GM19452 (cell line): ENCODE data around the gene MORF4L1.
"Not testable (repeated sequence)": the region's sequence is repeated elsewhere in the genome, so short reads cannot be mapped to it uniquely, and the experiment has no call there.

ENCODE experiments used
- ATAC-seq: cut with Tn5 transposase; IDR thresholded peaks from one replicate; pipeline ENCODE4 v1.9.1; 2021; ENCODE audit not compliant: unreplicated experiment

Gene MORF4L1

DNA sequence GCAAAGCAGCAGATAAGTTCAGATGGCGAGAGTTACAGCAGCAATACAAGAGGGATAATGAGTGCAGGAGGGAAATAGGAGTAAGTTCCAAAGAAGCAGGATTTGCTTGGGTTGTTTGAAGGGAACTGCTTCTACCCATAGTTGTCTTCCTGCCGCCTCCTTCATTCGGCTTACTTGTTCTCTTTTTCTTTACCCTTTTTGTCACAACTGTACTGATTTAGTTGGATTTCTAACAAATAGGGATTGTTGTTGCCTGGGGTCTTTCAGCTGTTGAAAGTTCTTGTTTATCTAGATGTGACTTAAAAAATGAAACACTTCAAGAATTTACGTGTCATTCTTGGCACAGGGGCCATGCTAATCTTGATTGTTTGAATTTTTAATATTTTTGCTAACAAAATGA, 25.9 kb downstream of the MORF4L1 start:
- no peak for ATAC-seq

DNA sequence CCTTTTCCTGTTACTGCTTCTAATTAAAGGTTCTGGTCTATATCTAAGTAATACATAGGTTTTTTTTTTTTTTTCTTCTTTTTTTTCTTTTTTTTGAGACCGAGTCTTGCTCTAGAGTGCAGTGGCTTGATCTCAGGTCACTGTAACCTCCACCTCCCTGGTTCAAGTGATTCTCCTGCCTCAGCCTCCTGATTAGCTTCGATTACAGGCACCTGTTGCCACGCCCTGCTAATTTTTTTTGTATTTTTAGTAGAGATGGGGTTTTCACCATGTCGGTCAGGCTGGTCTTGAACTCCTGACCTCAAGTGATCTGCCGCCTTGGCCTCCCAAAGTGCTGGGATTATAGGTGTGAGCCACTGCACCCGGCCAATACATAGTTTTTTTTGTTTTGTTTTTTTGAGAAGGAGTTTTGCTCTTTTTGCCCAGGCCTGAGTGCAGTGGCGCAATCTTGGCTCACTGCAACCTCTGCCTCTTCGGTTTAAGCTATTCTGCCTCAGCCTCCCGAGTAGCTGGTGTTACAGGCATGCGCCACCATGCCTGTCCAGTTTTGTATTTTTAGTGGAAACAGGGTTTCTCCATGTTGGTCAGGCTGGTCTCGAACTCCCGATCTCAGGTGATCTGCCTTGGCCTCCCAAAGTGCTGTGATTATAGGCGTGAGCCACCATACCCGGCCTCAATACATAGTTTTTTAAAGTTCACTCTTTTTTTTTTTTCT, 28.3 kb downstream of the MORF4L1 start:
- not testable (repeated sequence) for ATAC-seq

DNA sequence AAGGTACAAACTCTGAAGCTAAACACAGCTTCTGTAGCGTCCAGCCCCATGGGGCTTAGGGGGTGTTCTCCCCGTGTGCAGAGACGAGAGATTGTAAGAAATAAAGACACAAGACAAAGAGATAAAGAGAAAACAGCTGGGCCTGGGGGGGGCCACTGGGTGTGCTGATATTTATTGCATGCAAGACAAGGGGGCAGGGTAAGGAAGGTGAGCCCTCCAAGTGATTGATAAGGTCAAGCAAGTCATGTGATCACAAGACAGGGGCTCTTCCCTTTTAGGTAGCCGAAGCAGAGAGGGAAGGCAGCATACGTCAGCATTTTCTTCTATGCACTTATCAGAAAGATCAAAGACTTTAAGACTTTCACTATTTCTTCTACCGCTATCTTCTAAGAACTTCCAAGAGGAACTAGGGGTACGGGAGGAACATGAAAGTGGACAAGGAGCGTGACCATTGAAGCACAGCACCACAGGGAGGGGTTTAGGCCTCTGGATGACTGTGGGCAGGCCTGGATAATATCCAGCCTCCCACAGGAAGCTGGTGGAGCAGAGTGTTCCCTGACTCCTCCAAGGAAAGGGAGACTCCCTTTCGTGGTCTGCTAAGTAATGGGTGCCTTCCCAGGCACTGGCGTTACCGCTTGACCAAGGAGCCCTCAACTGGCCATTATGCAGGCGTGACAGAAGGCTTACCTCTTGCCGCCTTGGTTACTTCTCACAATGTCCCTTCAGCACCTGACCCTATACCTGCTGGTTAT, 29.8 kb downstream of the MORF4L1 start:
- not testable (repeated sequence) for ATAC-seq

DNA sequence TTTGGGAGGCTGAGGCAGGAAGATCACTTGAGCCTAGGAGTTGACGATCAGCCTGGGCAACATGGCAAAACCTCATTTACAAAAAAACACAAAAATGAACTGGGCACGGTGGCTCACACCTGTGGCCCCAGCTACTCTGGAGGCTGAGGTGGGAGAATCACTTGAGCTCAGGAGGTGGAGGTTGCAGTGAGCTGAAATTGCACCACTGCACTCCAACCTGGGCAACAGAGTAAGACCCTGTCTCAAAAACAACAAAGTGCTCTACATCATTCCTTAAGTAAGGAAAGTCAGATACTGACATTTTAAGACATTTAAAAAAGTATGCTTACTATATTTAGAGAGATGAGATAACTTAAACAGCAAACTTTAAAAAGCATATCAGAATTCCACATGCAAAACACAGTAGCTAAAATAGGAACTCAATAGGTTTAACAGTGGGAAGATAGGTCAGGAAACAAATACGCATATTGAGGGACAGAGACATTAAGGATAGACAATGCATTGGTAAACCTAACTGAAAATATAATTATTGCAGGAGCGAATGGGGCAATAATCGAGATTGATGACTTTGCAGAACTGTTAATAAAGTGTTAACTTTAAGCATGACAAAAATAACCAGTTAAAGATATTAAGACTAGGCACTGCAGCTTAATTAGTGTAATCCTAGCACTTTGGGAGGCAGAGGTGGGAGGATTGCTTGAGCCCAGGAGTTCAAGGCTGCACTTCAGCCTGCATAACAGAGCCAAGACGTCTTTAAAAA, 32.1 kb downstream of the MORF4L1 start:
- no peak for ATAC-seq

DNA sequence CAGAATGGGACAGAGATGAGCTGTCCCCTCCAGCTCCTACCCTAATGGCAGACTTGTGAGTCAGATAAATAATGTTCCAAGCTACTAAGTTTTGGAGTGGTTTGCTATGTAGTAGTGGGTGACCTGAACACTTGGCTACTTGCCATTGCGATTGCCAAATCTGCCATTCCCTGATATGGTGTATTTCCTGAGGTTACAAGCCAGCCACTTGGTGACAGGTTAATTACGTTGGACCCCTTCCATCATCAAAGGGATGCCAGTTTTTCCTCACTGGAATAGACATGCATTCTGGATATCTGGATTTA, 33.6 kb downstream of the MORF4L1 start:
- no peak for ATAC-seq

DNA sequence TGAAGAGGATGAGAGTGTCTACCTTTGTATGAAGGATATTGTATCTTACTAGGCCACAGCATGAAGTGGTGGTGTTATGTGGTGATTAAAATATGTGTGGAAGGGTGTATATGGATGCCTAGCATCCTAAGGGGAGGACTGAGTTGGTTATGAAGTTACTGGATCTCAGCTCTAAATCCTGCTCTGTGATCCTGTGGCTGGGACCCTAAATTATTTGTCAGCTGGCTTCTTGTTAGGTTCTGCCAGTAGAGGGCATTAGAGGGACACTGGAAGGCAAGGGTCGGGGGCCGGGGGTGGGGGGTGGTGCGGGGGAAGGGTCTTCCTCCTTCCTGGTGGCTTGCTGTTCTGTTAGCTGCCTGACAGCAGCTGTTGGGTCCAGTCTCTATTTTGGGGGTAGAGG, 34.9 kb downstream of the MORF4L1 start:
- ATAC-seq = no peak

DNA sequence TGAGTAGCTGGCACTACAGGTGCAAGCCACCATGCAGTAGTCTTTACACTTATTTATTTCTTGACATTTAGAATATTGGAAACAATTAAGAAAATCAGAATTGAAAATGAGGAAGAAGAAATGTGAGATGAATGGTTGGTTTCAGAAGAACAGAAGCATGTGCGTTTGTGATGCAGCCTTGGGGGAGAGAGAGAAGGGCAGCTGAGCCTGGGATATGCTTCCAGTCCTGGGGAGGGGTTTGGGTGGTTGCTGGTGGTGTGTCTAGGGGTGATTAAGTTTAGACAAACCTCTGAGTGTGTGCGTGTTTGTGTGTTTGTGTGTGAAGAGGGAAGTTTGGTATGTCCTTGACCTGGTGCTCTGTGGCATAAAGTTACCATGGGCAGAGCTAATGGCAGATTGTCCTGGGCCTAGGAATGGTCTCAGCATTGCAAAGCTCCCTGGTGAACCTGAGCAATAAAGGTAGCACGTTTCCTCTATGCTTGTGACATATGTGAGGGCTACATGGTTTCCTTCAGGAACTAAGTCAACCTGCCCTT, 36.5 kb downstream of the MORF4L1 start:
- ATAC-seq = no peak

DNA sequence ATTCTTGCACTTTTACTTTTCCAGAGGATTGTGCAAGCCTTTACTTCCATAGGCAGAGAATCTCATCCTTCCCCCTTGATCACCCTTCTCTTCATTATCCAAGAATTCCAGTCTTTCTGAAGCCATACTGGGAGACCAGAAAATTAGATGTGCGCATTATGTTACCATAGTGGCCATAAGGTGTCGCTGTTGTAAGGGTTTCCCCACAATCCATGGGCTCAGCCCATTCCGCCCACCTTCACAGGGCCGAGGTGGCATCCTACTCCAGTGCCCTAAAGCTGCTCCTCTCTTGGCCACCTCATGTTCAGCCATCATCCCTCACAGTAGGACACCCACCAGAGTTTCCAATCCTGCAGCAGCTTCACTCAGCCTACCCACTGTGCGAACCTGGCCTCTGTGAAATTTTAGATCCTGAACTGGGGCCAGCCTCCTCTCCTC, 37.1 kb downstream of the MORF4L1 start:
- ATAC-seq = no peak

DNA sequence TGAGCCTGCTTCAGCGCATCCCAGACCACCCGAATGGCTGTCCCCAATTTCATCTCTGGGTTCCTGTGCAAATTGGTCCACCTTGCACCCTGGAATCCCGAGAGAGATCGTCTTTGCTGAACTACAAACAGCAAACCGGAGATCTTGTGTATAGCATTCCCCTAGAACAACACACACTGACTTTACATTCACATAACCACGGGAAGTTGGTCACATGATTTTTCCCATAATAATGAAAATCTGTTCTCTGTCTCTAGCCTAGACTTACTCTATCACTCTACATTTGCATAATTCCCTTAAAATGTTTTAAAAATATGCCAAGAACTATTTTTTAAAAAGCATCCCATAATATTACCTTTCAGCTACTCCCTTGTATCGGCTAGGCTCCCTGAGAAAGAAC, 37.6 kb downstream of the MORF4L1 start:
- ATAC-seq = no peak

DNA sequence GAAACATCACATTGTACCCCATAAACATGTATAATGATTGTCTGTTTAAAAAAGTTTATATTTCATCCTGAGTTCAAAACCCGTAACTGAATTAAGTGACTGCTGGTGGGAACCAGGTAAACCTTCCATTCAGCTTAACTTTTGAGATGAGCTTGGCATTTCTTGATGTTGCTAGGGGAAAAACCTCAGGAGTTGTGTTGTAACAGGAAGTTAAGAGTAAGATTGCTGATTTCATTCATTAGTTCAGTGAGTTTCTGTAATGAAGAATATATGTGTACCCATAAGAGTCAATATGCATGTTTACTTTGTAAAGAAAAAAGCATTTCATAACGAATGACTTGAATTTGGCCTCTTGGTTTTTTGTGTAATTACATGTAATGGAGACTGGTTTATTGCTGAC, 39.6 kb downstream of the MORF4L1 start:
- no peak for ATAC-seq

DNA sequence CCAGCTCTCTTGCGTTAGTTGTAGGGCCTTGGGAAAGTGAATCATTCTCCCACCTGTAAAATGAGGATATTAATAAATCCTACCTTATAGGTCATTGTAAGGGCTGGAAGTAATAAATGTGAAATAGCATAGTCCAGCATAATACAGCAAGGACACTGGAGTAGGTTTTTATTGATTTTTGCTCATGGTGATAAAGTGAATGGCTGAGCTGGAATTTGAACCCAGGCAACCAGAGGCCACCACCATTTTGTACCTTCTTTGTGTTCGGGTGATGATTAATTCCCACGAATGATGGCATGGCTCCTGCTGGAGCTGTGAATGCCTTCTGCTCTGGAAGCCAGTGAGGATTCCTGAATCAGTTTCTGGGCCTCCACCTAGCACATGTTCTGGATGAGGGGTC, 40.3 kb downstream of the MORF4L1 start:
- ATAC-seq = no peak

DNA sequence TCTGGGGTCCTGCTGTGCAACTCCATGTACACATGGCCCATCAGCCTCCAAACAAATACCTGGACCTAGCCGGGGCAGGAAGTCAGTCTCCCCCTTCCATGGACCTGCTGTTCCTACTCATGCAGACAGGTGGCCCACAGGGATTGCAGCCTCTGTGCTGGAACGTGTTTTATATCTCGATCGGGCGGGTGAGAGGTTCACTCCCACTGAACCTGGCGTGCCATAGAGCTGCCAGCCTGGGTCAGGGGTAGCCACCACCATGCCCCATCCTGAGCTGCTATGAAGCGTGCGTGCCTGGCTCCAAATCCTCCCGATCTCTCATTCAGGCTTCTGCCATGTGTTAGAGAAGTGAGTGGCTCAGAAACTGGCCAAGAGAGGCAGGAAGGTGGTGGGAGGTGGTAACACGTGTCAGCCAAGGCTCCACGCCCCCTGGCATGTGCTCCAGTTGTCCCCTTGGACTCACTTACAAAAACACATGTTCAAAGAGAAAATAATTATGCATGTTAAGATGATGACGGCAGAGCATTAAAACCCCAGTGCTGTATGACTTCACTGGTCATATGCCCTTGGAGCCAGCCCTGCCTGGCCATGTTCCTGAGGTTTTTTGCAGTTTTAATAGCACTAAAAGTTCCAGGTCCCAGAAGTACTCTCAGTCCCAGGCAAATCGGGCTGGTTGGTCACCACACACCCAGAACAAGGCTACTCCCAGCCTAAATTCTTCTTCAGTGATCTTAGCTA, 41.5 kb downstream of the MORF4L1 start:
- no peak for ATAC-seq

DNA sequence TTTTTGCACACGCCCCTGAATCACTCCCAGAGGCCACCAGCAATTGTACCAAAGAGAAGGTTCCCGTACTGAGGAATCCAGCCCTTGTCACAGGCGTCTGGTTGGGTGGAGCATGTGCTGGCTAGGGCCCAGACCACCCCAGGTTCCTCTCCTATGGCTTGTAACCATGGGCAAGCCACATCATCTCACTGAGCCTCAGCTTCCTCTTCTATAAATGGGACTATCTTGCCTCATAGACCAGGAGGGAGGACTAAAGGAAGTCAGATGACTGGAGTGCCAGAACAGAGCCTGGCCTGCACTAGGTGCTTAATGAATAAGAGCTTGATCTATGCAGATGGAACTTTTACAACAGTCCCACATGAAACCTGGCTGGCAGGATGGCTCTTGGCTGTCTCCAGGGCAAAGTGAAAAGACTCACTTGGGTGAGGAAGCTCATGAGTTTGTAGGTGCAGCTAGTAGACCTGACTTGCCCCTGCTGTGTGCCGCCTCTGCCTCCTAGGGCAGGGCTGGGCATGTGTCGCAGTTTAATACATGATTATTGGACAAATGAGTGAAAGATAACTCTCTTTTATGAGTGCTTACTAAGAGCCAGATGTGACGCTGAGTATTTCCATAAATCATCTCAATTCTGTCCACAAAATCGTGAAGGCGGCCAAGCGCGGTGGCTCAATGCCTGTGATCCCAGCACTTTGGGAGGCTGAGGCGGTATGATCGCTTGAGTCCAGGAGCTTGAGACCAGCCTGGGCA, 42.8 kb downstream of the MORF4L1 start:
- no peak for ATAC-seq

DNA sequence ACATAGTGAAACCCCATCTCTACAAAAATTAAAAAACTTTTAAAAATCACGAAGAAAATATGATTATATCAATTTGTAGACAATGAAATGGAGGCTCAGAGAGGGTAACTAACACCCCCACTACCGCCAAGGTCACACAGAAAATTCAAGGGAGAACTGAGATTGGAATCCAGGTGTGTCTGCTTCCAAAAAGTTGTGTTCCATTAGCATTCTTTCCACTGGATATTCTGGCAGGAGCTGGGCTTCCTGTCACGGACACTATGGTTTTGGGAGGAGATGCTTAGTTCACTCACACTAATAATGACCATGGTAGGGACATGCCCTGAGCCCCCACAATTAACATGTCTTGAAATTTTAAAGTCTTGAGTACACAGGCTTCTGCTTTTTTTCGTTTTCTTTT, 43.4 kb downstream of the MORF4L1 start:
- no peak for ATAC-seq

DNA sequence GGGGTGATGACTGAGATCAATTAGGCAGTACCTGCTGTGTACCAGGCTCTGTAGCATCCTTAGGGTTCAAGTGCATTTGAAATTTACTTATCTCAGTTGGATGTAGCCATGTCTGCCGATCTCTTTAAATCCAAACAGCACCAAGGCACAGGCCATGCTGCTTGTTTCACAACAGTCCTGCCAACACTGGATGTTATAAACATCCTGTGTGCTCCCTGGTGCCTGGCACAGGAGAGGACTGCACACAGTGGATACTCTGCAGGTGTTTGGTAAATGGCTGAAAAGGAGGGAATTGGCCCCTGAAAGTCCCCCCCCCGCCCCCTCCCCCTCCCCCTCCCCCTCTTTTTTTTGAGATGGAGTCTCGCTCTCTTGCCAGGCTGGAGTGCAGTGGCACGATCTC, 45.2 kb downstream of the MORF4L1 start:
- ATAC-seq = no peak

DNA sequence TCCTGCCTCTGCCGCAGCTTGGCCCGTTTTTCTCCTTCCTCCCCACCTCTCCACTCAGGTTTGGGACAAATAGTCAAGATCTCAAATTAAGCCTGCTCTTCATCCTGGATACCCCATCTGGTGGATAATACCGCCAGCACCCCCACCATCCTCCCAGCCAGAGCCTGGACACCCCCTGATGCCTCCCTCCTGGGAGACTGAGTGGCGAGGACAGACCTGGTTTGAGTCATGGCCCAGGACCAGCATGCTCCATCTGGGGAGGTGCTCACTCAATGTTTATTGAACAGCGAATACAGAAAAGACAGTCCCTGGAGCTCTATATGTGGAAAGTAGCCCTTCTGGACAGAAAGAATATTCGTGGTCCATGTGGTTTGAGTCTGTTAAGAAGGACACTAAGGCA, 48.8 kb downstream of the MORF4L1 start:
- no peak for ATAC-seq

DNA sequence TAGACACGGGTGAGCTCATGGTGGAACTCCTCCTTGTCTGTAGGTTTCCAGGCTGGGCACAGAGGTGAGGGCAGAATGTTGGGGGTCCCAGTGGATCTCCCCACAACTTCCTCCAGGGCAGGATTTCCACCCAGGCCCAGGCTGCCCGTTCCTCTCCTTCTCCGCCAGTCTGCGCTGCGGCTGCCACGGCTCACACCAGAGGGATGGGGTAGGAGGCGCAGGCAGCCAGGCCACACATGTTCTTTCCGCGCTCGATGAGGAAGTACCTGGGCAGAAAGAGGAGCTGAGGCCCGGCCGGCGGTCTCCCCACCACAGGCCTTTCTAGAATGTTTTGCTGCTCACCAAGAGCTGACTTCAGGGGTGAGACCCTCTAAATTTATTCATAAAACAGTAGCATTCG, 49.2 kb downstream of the MORF4L1 start:
- ATAC-seq = no peak

DNA sequence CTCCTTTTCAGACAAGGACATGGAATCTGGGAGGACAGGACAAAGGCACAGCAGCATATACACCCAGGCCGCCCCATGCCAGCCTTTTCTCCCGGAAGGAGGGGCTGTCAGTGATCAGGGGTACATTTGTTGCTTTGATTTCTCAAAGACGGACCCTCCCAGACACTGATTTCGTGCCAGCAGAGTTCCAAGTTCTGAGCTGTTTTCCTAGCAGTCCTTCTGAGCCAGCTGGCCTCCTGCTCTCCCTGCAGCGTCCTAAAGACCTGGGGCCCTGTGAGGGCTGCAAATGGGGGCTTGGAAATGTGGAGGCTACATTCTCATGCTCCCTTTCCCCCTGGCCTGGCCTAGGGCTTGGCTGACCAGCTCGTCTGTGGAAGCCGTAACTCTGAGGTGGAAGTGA, 49.8 kb downstream of the MORF4L1 start:
- ATAC-seq = no peak

DNA sequence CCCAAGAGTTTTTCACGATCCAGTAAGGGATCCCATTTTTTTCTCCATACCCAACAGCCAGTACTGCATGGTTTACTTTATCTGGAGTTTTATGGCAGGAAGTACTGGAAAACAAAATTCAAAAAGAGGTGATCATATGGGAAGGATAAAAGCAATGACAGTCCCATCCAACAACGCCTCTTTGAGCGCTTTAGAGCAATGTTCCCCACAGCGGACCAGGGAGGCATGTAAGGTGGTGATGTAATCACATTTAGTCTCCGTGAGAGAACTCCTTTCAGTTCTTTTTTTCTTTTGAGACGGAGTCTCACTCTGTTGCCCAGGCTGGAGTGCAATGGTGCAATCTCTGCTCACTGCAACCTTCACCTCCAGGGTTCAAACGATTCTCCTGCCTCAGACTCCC, 50.3 kb downstream of the MORF4L1 start:
- no peak for ATAC-seq
